ENCODE measurements around the gene CPZ.

CPZ gene

GRCh38 chr4:8656711-8657380 is 64.3 kb downstream of the CPZ start:
- DNase-seq, result no peak

DNA sequence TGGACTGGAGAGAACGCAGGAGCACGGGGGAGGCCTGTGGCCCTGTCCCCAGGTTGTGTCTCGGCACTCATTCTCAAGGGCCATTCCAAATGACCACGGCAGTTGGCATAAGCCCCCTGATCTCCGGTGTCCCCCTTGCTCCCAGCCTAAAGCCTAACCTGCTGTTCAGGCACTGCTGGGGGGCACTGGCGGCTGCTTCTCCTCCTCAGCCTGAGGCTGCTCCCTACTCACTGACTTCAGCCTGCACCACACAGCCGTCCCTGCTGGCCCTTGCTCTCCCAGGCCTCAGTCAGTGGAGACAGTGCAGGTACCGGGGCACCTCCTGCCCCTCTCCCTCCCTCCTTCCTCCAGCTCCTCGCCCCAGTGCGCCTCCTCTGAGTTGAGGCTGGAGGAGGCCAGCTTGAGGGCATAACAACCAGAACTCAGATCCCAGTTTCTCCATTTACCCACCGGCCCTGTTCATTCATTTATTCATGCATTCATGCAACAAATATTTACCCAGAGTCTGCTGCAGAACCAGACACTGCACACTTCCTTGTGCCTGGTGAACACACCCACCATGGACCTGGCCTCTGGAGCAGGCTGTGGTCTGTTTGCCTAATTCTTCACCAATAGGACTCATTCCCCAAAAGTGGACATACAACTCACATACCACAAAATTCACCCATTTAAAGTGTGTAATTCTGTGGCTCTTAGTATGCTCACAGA is 65.0 kb downstream of the CPZ start:
- DNase-seq, result no peak

DNA sequence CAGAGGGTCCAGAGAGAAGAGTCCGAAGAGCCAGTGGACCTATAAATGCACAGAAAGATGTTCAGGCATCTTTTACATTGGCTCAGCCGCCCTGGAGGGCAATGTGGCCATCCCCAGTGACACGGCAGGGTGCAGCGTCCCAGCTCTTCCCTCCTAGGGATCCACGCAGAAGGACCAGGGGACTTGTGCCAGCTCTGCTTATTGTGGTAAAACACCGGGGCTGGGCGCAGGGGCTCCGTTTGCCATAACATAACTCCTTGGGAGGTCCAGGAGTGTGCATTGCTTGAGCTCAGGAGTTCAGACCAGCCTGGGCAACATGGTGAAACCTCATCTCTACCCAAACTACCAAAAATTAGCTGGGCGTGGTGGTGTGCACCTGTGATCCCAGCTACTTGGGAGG is 70.2 kb downstream of the CPZ start:
- DNase-seq, result no peak

- DNase-seq, result no peak
Measured at GRCh38 chr4:8664031-8664805, 71.7 kb downstream of the CPZ start.

GRCh38 chr4:8664976-8665375 is 72.4 kb downstream of the CPZ start:
- DNase-seq, result no peak

DNA sequence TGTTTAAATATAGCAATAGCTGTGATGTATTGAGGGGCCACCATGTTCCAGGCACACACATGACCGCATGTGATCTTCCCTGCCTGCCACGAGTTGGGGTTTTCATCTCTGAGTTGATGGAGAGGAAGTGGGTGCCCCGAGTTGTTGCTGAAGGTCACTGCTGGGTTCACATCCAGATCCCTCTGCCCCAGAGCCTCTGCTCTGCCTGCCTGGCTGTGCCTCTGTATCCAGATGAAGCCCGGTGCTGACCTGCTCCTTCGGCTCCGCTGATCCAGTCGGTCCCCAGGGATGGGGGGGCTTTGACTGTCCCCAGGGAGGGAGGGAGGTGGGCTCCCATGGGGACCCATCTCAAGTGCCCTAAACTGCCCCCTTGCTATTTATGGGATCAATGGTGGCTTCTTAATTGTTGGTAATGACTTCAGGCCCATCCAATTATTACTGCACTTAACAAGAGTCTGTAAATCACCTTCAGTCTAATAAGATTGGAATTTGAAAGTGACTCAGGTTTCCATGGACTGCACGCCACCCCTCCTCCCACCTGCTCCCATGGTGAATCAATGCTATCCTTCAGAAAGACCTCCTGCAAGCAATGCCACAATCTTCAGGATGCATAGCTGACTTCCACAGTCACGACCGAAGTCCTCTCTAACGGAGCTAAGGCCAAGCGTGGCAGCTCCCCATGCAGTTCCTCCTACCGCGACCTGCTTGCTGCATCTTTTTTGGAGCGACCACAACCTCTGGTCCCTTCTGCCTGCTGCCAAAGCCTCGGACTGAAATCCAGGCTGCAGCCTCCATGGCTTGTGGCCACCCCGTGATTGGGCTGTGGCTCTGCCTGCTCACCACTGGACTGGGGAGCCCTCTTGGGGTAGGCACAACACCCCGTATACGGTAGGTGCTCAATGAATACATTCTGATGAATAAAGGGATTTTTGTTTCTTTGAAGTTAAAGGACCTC is 73.1 kb downstream of the CPZ start:
- DNase-seq, result no peak

DNA sequence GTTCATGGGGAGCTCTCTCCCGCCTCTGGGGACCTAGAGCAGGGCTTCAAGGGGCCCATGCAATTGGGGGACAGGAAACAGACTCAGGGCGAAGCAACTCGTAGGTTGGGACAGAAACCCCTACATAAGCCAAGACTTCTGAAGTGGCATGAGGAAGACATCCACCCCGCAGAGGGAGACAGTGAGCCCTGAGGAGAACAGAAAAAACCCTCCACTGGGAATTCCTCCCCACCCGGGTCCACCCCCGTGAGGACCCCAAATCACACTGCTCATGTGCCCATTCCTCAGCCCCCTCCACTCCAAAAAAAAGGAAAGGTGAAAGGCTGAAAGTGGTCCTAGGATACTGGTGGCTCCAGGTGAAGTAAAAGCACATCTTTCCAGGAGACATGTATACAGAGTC is 74.0 kb downstream of the CPZ start:
- no peak for DNase-seq
